IMR-90 (cell line): ENCODE results near the gene INTU. TPM values are rescaled to one million over a fixed set of nuclear protein-coding genes. Genes with fewer than 3 reads are reported as not detected.

Experiments
- ATAC-seq: fragments of 200-7000 bp; cut with Tn5 transposase; 2 replicates; pipeline ENCODE4 v1.9.1; 2020; ENCODE audit warnings: low read depth, mild to moderate bottlenecking, moderate library complexity
- BruUV-seq: library from RNA; stranded (reverse); fragments of 400-500 nt; replicated peaks from 2 replicates; lab custom pipeline; 2021; lab: Mats Ljungman, UMichigan
- CTCF ChIA-PET: fragments of 300-600 bp; formaldehyde crosslinking; extraction: SDS; loops from one replicate; lab custom pipeline; 2021; ENCODE audit warnings: antibody characterized with exemption; lab: Yijun Ruan, JAX
- POLR2A ChIA-PET: fragments of 300-600 bp; sonication (Branson Sonifier 250); formaldehyde crosslinking; loops from one replicate; lab custom pipeline; 2022; ENCODE audit warnings: antibody characterized with exemption; ENCODE audit not compliant: unreplicated experiment; lab: Charles Lee
- DNase-seq: peaks from one replicate; pipeline ENCODE4 v3.0.0; 2013
- H2AFZ ChIP-seq: replicated peaks from 2 replicates; pipeline ENCODE3; 2013; ENCODE audit warnings: low read length, mild to moderate bottlenecking; ENCODE audit not compliant: poor library complexity
- H2AK5ac ChIP-seq: 2 replicates; pipeline ENCODE4 v1.6.1; 2013; ENCODE audit warnings: low read depth, low read length, inconsistent platforms
- H2AK9ac ChIP-seq: replicated peaks from 2 replicates; pipeline ENCODE3; 2013; ENCODE audit warnings: mild to moderate bottlenecking, low read depth, low read length, moderate library complexity; ENCODE audit not compliant: poor library complexity
- H2BK120ac ChIP-seq: 2 replicates; pipeline ENCODE4 v1.6.1; 2013; ENCODE audit warnings: low read depth, low read length, inconsistent platforms
- H2BK15ac ChIP-seq: 3 replicates; pipeline ENCODE4 v1.6.1; 2013; ENCODE audit warnings: low read depth, low read length, inconsistent platforms
- H2BK20ac ChIP-seq: 2 replicates; pipeline ENCODE4 v1.6.1; 2013; ENCODE audit warnings: low read depth, mild to moderate bottlenecking, inconsistent platforms, low read length, moderate library complexity
- H2BK5ac ChIP-seq: 2 replicates; pipeline ENCODE4 v1.6.1; 2013; ENCODE audit warnings: mild to moderate bottlenecking, low read depth, low read length, inconsistent platforms; ENCODE audit not compliant: poor library complexity, severe bottlenecking
- H3K14ac ChIP-seq: replicated peaks from 2 replicates; pipeline ENCODE4 v1.6.1; 2013; ENCODE audit warnings: low read depth, low read length, inconsistent platforms
- H3K18ac ChIP-seq: 2 replicates; pipeline ENCODE4 v1.6.1; 2013; ENCODE audit warnings: low read depth, low read length, control low read depth
- H3K23ac ChIP-seq: 2 replicates; pipeline ENCODE4 v1.6.1; 2013; ENCODE audit warnings: low read depth, low read length, inconsistent platforms
- H3K27ac ChIP-seq: 2 replicates; pipeline ENCODE4 v1.5.1; 2013; ENCODE audit warnings: mild to moderate bottlenecking, control low read depth, low read length; ENCODE audit not compliant: insufficient read depth
- H3K27me3 ChIP-seq: 2 replicates; pipeline ENCODE4 v1.6.1; 2013; ENCODE audit warnings: low read length; ENCODE audit not compliant: control insufficient read depth, insufficient read depth
- H3K36me3 ChIP-seq: 2 replicates; pipeline ENCODE4 v1.6.1; 2013; ENCODE audit warnings: low read length, mixed read lengths; ENCODE audit not compliant: control insufficient read depth, insufficient read depth
- H3K4ac ChIP-seq: 2 replicates; pipeline ENCODE4 v1.6.1; 2013; ENCODE audit warnings: low read depth, low read length, inconsistent platforms
- H3K4me1 ChIP-seq: 2 replicates; pipeline ENCODE4 v1.6.1; 2013; ENCODE audit warnings: low read length, mixed read lengths; ENCODE audit not compliant: control insufficient read depth, insufficient read depth
- H3K4me2 ChIP-seq: 2 replicates; pipeline ENCODE4 v1.6.1; 2013; ENCODE audit warnings: low read depth, mild to moderate bottlenecking, control low read depth, low read length, moderate library complexity
- H3K4me3 ChIP-seq: 2 replicates; pipeline ENCODE4 v1.5.1; 2013; ENCODE audit warnings: low read depth, mild to moderate bottlenecking, control low read depth, low read length, moderate library complexity; ENCODE audit not compliant: insufficient read depth
- H3K56ac ChIP-seq: 2 replicates; pipeline ENCODE4 v1.6.1; 2013; ENCODE audit warnings: low read length, inconsistent platforms; ENCODE audit not compliant: insufficient read depth; ENCODE audit errors: extremely low read depth
- H3K79me1 ChIP-seq, 2 experiments: 2 replicates each; pipeline ENCODE4 v1.6.1; 2013; ENCODE audit warnings: low read length in 2 of 2, inconsistent platforms in 1 of 2, low read depth in 1 of 2
- H3K9ac ChIP-seq: 2 replicates; pipeline ENCODE4 v1.6.1; 2013; ENCODE audit warnings: low read depth, low read length, control low read depth
- H3K9me1 ChIP-seq: 2 replicates; pipeline ENCODE4 v1.6.1; 2013; ENCODE audit warnings: low read length, inconsistent platforms; ENCODE audit not compliant: insufficient read depth
- H3K9me3 ChIP-seq: 2 replicates; pipeline ENCODE4 v1.6.1; 2013; ENCODE audit warnings: low read length; ENCODE audit not compliant: control insufficient read depth, insufficient read depth
- H4K20me1 ChIP-seq: 2 replicates; pipeline ENCODE4 v1.6.1; 2013; ENCODE audit warnings: low read length, inconsistent platforms; ENCODE audit not compliant: insufficient read depth
- H4K5ac ChIP-seq: 2 replicates; pipeline ENCODE4 v1.6.1; 2013; ENCODE audit warnings: mild to moderate bottlenecking, low read depth, low read length, control low read depth
- H4K8ac ChIP-seq, 2 experiments: 2 replicates each; pipeline ENCODE4 v1.6.1; 2013; ENCODE audit warnings: low read depth in 2 of 2, low read length in 2 of 2, control low read depth in 1 of 2, inconsistent platforms in 1 of 2
- H4K91ac ChIP-seq: 2 replicates; pipeline ENCODE4 v1.6.1; 2013; ENCODE audit warnings: low read depth, low read length, inconsistent platforms; ENCODE audit not compliant: insufficient read depth
- BHLHE40 ChIP-seq: fragments of 150-350 bp; IDR thresholded peaks from 2 replicates; pipeline ENCODE4 v1.6.1; 2016; ENCODE audit warnings: mild to moderate bottlenecking, low read depth, low read length
- CEBPB ChIP-seq: IDR thresholded peaks from 2 replicates; pipeline ENCODE4 v1.6.1; 2012; ENCODE audit warnings: low read depth, low read length, improper control_type of control experiment
- ELK1 ChIP-seq: fragments of 150-350 bp; IDR thresholded peaks from 2 replicates; pipeline ENCODE4 v1.6.1; 2016; ENCODE audit warnings: low read depth, mild to moderate bottlenecking, low read length, moderate library complexity, borderline replicate concordance
- FOS ChIP-seq: fragments of 150-350 bp; IDR thresholded peaks from 2 replicates; pipeline ENCODE4 v1.6.1; 2016; ENCODE audit warnings: low read depth, low read length
- MAFK ChIP-seq: IDR thresholded peaks from 2 replicates; pipeline ENCODE4 v1.6.1; 2012; ENCODE audit warnings: low read depth, low read length, improper control_type of control experiment
- MAZ ChIP-seq: IDR thresholded peaks from 2 replicates; pipeline ENCODE4 v1.6.1; 2012; ENCODE audit warnings: low read depth, mild to moderate bottlenecking, low read length, improper control_type of control experiment, moderate library complexity, borderline replicate concordance
- MXI1 ChIP-seq: IDR thresholded peaks from 2 replicates; pipeline ENCODE4 v1.6.1; 2012; ENCODE audit warnings: low read depth, mild to moderate bottlenecking, low read length, moderate library complexity, borderline replicate concordance
- NFE2L2 ChIP-seq: fragments of 150-350 bp; IDR thresholded peaks from 2 replicates; pipeline ENCODE4 v1.6.1; 2016; ENCODE audit warnings: low read depth, mild to moderate bottlenecking, low read length
- POLR2A ChIP-seq: IDR thresholded peaks from 2 replicates; pipeline ENCODE4 v1.6.1; 2012; ENCODE audit warnings: mild to moderate bottlenecking, low read depth, low read length
- RCOR1 ChIP-seq: IDR thresholded peaks from 2 replicates; pipeline ENCODE4 v1.6.1; 2012; ENCODE audit warnings: mild to moderate bottlenecking, low read length, improper control_type of control experiment; ENCODE audit not compliant: insufficient replicate concordance
- RFX5 ChIP-seq: IDR thresholded peaks from 2 replicates; pipeline ENCODE4 v1.8.0; 2012; ENCODE audit warnings: low read depth, mild to moderate bottlenecking, low read length, moderate library complexity
- SMC3 ChIP-seq: fragments of 150-350 bp; IDR thresholded peaks from 2 replicates; pipeline ENCODE4 v1.6.1; 2016; ENCODE audit warnings: low read depth, mild to moderate bottlenecking, antibody characterized with exemption, low read length, moderate library complexity
- USF2 ChIP-seq: fragments of 150-350 bp; IDR thresholded peaks from 2 replicates; pipeline ENCODE4 v1.6.1; 2017; ENCODE audit warnings: mild to moderate bottlenecking, antibody characterized with exemption, low read length, low read depth
- WGBS, 2 experiments: methylation state at CpG; one replicate each; pipeline versions ENCODE4 v1.1.5 to v1.1.7; 2013; ENCODE audit warnings: missing lambda C conversion rate in 2 of 2; ENCODE audit not compliant: insufficient read length in 1 of 2; ENCODE audit errors: extremely low coverage in 2 of 2; 5-methylcytosine and 5-hydroxymethylcytosine counted together
- dilution Hi-C: fragments of 300-500 bp; cut with HindIII; formaldehyde crosslinking; loops from one replicate; pipeline ENCODE4 v1.14.3; 2018; ENCODE audit warnings: low sequenced_read_pairs; ENCODE audit not compliant: unreplicated experiment
- in situ Hi-C: fragments of 300-500 bp; cut with MboI; formaldehyde crosslinking; loops from 3 replicates; pipeline ENCODE4 v1.14.3; 2019; ENCODE audit warnings: low sequenced_read_pairs, inconsistent platforms, mixed read lengths
- intact Hi-C: fragments of 100-400 bp; cut with micrococcal nuclease; formaldehyde crosslinking; loops from 2 replicates; pipeline ENCODE4 v1.10.0; 2022
- polyA plus RNA-seq, 3 experiments: library from polyadenylated mRNA; depleted of rRNA; stranded (reverse); fragments of >200 nt; gene quantifications; 2 replicates each; pipeline ENCODE4 v1.2.3, GENCODE V29; 2012; ENCODE audit warnings: low replicate concordance in 1 of 3
- total RNA-seq: library from RNA; depleted of rRNA; stranded (reverse); fragments of >200 nt; gene quantifications from 2 replicates; pipeline ENCODE4 v1.2.3, GENCODE V29; 2012

The INTU gene
- total and polyA plus RNA-seq, 2 of the 4 experiments (the other 2 are of a cell fraction), result 6.5 to 10.8 TPM

GRCh38 chr4:127772769-127773671 lies 140.3 kb downstream of the INTU start:
- Histone ChIP-seq H4K91ac (no peak overlapping the region), H3K9ac (no peak overlapping the region), H3K27me3 (no peaks in the 10 kb centered on the region), H3K14ac (no peak overlapping the region), H3K23ac (no peak overlapping the region), H4K20me1 (no peaks in the 10 kb centered on the region), H3K4me2 (no peak overlapping the region), H4K8ac (no peak overlapping the region), H2AK5ac (no peak overlapping the region), H2AK9ac (no peak overlapping the region), H2BK15ac (no peak overlapping the region), H3K56ac (no peak overlapping the region), H3K4me1 (no peaks in the 10 kb centered on the region), H3K9me3 (no peaks in the 10 kb centered on the region), H3K36me3 (no peaks in the 10 kb centered on the region), H2BK120ac (no peak overlapping the region), H3K9me1 (no peaks in the 10 kb centered on the region), H3K4me3 (no peak overlapping the region), H2BK5ac (no peak overlapping the region), H4K5ac (no peak overlapping the region), H3K4ac (no peak overlapping the region), H3K27ac (no peak overlapping the region), H2AFZ (no peak overlapping the region), H2BK20ac (no peak overlapping the region), H3K79me1 (no peaks in the 10 kb centered on the region), H3K18ac (no peak overlapping the region)
- intact Hi-C loops (no loop called here), in situ Hi-C loops (no loop called here), dilution Hi-C loops (no loop called here)
- BruUV-seq, result no TSS peak
- POLR2A ChIA-PET, result interaction anchor here (0.6 kb wide), 1 partner anchor 9 kb away, joined by 3 read pairs; no protein-coding TSS in a partner anchor
- TF ChIP-seq BHLHE40 (no peak), FOS (no peak), POLR2A (no peak), USF2 (no peak), MAFK (no peak), CEBPB (no peak), MAZ (no peak), NFE2L2 (no peak), MXI1 (no peak), RCOR1 (no peak), ELK1 (no peak), SMC3 (no peak), RFX5 (no peak)
- DNase-seq (no peak), ATAC-seq (no peak)
- CTCF ChIA-PET, result no interaction called here
- WGBS, 2 experiments, result 20% methylated on average over 1 of the region's 10 CpGs; no CpG with 5 or more reads in 1 of the 2 experiments
